HG02798 (cell line): ENCODE results near the gene C14orf93.
"Not testable (repeated sequence)": the region's sequence is repeated elsewhere in the genome, so short reads cannot be mapped to it uniquely, and the experiment has no call there.

Experiments
- ATAC-seq: cut with Tn5 transposase; IDR thresholded peaks from one replicate; pipeline ENCODE4 v1.9.1; 2021; ENCODE audit warnings: mild to moderate bottlenecking; ENCODE audit not compliant: unreplicated experiment, poor library complexity

Gene C14orf93

DNA sequence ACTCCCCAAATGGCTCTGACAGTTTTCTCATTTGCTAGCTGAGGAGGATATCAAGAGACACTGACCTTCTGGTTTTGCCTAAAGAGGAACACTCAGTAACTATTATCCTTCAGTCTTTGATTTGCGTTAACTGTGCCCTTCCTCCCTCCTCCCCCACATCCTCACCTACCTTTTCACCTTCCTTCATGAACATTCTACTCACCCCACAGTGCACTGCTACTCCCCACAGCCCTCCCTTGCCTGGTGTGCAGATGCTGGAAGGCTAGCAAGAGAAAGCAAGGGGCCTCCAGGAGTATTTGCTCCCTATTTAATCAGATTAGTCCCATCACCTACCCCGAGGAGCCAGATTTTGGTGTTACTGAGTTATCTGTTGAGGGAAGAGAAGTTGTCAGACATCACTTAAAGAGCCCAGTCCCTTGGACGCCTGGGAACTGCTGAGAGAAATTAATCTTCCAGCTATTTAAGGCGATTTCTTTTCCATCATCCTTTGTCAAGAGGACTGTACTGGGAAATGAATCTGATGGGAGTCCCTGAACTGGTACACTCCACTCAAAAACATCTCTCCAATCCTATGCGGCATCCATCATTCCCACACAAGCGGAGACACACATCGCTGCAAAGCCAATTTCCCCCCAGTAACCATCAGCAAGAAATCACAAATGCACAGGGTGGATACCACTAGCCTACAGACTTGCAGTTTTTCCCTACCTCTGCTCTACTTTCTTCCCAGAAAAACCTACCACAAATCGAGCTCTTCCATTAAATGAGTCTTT is 13.3 kb upstream of the C14orf93 start:
- no peak for ATAC-seq

DNA sequence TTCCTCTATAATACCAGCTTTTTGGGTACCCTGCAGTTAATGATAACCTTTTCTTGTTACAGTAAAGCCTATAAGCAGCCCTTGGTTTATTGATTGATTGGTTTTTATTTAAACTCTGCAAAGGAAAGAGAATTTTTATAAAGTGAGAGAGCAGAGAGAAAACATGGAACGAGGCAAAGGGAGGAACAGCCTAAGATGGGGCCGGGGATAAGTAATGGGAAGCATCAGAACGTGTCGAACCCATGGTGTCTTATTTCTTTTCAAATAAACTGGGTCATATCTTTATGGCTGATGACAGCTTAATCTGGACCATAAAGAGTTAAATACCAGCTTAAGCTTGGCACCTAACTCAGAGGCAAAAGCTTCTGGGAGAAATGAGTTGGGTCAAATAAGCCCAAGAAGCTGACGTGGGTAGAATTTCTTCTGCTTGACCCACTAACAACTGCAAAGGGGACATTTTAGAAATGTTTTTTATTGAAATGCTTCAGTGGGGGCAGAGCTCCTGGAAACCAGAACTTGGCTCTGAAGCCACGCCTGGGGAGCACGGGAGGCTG is 12.0 kb upstream of the C14orf93 start:
- no peak for ATAC-seq

DNA sequence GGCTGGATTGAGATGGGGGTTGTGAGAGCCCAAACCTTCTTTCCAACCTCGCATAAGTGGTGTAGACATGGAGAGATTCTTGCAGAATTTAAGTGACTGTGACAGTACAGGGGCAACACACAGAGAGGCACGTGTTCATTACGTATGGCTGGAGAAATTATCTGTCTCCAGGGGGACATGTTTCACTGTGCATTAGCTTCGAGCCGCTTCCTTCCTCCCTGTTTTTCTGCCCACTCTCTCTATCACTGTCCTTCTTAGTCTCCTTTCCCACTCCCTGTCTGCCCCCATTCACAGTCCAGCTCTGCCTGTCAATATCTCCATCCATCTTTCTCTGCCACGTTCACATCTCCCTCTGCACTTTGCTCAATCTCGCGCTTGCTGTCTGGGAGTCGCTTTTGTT is 11.5 kb upstream of the C14orf93 start:
- no peak for ATAC-seq

DNA sequence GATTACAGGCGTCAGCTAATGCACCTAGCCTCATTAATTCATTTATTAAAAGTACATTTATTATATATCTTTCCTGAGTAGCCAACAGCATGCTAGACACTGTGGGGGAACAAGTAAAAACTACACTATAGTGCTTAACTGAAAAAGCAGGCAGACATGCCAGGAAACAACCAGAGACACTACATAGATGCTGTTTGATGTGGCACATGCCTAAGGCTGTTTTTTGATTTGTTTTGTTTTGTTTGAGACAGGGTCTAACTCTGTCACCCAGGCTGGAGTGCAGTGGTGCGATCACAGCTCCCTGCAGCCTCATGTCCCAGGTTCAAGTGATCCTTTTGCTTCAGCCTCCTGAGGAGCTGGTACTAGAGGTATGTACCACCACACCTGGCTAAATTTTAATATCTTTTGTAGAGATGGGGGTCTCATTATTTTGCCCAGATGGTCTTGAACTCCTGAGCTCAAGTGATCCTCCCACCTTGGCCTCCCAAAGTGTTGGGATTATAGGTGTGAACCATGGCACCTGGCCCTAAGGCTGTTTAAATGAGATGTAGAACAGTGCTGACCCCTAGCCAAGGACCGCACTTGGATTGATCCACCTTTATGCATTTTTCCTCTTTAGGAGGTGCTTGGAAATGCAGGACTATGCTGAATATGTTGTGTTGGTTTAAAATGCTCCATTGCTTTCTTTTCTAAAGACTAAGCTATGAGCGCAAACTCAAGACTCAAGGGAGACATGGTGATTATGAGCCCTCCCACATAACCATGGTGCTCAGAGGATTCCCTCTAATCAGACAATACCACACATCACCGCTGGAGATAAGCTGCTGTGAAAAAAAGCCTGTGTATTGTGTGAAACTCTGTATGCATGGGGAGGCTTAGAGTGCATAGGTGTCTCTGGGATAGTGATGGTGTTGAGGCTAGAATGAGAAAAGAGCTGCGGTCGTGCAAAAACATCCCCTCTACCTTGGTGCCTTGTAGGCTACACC is 10.5 kb upstream of the C14orf93 start:
- ATAC-seq = no peak

DNA sequence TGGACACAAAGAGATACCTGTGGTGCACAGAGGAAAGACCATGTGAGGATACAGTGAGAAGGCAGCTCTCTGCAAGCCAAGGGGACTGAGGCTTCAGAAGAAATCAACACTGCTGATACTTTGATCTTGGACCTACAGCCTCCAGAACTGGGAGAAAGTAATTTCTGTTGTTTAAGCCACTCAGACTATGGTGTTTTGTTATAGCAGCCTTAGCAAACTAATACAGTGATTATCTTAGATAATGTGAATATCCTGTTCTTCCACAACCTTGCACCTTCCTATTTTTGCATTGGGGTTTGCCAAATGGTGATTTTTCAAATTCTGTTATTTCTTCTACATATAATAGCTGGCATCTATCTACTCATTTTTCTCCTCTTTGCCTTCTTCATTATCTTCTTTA is 8.2 kb upstream of the C14orf93 start:
- no peak for ATAC-seq

DNA sequence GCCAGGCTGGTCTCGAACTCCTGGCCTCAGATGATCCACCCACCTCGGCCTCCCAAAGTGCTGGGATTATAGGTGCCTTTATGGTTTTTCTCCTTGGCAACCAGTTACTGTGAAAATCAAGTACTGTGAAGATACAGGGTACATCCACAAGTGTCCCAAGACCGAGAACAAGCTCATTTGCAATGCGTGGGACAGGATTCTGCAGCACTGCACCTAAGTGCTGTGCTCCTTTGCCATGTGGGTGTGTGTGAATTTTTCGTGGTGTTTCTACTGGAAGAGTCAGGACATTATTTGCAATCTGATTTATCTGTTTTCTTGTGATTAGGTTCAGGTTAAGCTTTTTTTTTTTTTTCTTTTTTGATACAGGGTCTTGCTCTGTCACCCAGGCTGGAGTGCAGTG is 7.1 kb upstream of the C14orf93 start:
- ATAC-seq = no peak

DNA sequence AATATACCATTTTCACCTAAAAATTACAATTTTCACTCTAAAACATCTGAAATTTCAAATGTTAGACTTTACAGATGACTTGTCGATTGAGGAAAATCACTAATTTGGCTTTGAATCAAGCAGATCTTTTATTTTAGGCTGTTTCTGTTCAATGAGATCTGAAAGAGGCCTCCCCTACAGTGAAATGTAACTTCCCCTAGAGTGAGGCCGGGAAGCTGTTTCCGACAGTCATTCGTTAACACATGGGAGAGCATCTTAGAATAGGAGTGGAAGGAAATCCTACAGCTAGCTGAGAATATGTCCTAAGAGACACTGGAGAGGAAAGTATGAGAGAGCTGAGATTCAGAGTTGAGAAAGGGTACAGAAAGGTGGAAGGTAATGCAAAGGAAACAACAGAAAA is 5.7 kb upstream of the C14orf93 start:
- ATAC-seq = no peak

DNA sequence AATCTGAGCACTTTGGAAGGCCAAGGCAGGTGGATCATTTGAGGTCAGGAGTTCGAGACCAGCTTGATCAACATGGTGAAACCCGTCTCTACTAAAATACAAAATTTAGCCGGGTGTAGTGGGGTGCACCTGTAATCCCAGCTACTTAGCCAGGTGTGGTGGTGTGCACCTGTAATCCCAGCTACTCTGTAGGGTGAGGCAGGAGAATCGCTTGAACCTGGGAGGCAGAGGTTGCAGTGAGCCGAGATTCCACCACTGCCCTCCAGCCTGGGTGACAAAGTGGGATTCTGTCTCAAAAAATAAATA is 3.8 kb upstream of the C14orf93 start:
- not testable (repeated sequence) for ATAC-seq

DNA sequence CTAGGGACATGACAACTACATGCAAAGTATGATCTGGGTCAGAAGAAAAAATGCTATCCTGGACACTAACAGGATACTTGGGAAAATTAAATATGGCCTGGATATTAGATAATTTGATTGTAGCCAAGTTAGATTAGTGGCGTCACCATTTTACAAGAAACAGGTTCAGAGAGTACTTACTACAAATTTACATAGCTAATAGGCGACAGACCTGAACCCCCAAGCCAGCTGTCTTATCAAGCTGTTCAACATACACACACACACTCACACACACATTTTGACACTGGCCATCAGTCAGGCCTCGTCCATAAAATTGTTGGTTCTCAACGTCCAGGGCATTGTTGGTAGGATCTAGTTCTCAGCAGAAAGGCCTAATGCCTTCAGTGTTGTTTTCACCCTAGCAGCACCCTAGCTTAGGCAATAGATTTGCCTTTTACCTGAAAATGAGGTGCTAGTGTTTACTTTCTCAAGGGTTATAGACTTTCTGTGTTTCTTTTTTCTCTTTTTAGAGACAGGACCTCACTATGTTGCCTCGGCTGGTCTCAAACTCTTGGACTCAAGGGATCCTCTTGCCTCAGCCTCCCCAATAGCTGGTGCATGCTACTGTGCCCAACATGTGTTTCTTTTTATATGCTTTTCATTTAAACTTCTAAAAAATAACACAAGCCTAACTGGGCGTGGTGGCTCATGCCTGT is 3.3 kb upstream of the C14orf93 start:
- no peak for ATAC-seq

DNA sequence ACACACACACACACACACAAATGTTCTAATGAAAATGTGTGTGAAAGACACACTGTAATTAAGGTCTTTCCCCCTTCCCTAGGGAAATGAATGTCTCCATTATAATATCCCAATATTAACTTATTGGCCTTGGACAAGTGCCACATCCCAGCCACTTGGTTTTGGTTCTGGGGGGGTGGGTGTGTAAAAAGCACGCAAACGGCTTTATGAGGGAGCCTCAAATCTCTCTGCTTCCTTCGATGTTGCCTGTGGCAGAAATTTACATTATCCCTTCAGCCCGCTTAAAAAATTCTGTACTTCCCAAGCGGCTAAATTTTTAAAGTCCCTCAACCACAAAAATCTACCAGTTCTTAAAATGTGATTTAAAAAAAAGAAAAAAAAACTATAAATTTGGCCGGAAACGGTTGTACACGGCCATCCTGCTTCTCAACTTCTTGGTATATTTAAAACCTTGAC is 432 bp downstream of the C14orf93 start:
- no peak for ATAC-seq

DNA sequence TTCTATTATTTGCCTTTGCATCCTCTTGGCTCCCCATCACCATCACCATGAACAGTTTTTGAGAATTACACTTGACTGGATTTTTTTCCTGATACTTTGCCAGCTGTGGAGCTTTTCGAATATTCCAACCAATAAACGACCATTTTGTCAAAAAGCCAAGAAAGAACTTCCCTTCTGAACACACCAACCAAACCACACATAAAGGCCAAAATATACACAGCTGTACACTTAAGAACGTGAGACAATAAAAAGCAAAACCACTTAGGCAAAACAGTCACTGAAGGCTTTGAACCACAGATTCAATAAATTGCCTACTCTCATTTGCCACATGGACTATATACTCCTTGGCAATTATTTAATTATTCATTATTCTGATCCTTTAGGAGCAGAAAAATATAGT is 1.1 kb downstream of the C14orf93 start:
- ATAC-seq = no peak

DNA sequence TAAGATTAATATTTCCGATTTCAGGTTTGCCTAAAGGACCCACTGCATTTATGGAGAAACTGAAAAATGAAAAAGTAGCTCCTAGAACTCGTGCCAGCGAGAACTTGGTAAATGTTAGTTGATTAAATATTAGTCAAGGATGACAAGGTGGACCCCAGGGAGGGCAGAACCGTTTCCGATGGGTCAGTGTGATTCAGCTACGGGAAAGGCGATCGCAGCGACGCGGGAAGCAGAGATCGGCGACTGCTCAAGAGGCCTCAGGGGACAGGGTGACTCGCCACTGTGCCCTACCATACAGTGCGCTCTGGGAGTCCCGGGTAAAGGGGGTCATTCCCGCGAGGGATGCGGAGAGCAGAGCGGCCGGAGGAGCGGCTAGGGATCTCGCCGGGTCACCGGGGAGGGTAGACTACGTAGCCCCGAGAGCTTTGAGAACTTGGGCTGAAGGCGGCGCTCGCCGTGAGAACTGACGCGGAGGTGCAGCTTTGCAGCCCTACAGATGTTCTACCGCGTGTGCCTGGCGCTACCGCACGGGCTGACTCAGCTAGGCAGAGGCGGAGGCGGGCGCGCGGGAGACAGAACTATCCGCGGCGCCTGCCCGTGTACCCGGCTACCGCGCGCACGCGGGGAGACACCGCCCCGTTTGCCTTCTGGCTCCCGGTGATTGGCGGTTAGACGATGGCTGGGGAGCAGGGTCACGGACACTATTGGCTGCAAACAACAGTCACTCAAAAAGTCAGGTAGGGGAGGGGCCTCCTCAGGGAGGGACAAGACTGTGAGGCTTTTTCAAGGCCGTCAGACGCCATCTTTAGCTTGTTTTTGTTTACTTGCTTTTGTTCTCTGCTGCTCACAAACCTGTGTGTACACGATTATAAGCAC is 3.2 kb downstream of the C14orf93 start:
- ATAC-seq = peak; percentile 97

DNA sequence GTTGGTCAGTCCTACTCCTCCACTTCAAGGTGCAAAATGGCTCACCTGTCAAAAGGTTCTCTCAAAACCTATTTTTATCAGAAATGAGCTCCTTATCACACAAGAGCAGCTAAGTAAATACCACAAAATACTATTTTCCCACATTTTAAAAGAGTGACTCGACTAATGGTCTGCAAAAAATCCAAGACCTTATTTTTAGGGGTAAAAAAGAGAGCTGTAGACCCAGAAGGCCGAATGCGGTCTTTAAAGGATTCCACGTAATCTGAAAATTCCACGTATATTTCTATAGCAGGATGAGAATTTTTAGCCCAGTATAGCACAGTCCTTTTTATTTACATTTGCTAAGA is 3.8 kb downstream of the C14orf93 start:
- ATAC-seq = no peak

DNA sequence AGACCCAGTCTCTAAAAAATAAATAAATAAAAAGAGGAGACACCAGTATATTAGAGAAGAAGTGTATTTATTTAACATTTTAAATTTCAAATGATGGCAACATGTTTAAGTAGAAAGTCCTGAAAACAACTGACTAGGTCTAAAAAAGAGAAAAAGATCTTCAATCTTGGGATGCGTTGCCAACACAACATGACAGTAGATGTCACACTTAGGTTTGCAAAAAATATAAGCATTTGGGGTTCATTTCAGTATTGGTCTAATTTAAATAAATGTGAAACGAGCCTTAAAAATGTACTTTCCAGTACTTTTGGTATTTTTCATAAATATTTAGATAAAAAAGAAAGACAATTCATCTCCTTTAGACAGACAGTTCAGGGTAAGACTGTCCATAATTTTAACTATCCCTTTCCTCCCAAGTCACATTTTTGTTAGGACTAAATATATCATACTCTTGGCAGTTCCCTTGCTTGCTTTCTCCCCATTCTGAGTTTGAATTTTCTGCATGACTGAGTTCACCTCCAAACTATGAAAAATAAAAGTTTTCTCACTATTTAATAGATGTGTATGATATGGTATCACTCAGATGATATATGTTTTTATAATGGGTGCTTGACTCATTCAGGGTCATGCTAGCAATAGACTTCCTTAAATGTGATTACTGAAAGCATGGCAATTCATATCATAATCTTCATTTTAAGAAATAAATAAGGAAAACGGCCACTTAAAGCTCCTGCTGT is 4.3 kb downstream of the C14orf93 start:
- ATAC-seq = no peak

DNA sequence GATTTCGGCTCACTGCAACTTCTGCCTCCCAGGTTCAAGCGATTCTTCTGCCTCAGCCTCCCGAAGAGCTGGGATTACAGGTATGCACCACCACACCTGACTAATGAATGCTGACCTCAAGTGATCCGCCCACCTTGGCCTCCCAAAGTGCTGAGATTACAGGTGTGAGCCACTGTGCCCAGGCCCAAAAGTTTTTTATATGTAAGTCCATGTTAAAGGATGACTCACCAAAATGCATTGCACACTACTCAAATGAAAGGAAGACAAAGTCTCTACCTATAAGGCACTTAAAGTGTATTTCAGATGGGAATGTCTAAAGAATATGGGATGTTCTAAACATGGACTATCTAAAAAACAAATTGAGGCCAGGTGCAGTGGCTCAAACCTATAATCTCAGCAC is 5.7 kb downstream of the C14orf93 start:
- not testable (repeated sequence) for ATAC-seq

DNA sequence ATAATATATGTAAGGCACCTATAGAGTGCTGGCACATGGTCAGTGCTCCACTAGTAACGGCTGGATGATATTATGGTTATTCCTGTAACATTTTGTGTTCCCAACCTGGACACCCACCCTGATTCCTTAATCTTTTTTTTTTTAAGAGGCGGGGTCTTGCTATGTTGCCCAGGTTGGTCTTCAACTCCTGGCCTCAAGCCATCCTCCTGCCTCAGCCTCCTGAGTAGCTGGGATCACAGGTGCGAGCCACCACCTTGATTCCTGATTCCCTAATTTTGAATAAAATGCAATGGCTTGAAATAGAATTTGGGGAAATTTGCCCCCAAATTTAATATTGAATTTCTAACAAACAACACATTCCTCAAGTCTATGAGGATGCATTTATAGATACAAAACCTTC is 7.4 kb downstream of the C14orf93 start:
- no peak for ATAC-seq

DNA sequence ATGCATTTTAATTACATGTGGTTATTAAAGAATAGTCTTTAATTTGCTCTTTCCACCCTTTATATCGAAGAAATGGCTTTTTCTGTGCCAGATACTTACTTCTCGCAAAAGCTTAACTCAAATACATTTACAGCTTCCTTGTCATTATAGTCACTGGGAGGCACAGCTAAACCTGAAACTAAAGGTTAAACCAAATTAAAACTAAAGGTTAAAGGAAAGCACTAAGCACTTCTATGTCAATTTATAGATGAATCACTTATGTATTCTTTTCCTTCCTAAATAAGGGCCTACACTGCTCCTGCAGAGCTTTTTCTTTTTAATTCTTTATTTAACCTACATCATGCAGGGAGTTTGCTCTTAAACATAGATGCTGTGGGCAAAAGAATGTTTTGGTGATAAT is 9.1 kb downstream of the C14orf93 start:
- no peak for ATAC-seq

DNA sequence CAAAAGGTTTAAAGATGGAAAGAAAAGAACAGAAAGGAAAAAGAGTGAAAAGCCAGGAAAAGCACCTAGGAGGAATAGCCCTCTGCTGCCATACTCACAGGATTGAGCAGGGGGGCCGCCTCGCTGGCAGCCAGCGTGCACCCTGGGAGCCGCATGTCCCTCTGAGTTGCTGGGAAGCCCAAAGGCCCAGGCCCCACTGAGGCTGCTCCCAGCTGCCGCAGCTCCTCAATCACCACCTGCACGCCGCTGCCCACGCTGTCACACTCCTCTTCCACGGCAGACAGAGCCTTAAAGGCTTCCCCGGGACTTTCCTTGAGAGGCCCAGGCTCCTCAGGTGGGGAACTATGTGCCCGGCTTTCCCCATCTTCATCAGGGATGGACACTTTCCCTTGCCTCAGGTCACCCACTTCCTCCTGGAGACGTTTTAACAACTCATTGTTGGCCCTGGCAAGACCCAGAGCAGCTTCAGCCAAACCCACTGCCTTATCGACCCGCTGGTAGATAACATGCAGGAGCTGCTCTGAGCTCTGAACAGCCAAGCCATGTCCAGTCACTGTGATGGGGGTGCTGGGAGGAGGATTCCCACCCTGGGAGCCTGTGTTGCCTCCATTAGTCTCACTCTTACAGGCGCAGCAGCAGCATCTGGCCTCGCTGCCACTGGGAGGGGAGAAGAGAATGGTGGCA is 11.5 kb downstream of the C14orf93 start:
- no peak for ATAC-seq
